GM13977 (cell line): ENCODE measurements around the gene SUGT1.

Experiments used
- DNase-seq: peaks from one replicate; pipeline ENCODE4 v3.0.0; 2012; ENCODE audit warnings: low spot score
- CTCF ChIP-seq: IDR thresholded peaks from 2 replicates; pipeline ENCODE4 v1.5.1; 2012; ENCODE audit warnings: mild to moderate bottlenecking, control low read depth; ENCODE audit not compliant: insufficient read depth; ENCODE audit errors: extremely low read depth, missing control alignments
- in situ Hi-C: fragments of 300-500 bp; cut with MboI; formaldehyde crosslinking; loops from one replicate; pipeline ENCODE4 v1.12.0; 2022; ENCODE audit warnings: low sequenced_read_pairs, low pct_unique_long_range_greater_than_20kb, mixed read lengths, inconsistent platforms; ENCODE audit not compliant: unreplicated experiment

Gene SUGT1

GRCh38 chr13:52744842-52745375 is 92.3 kb downstream of the SUGT1 start:
- in situ Hi-C loops = no loop called here
- TF ChIP-seq CTCF = no peak
- DNase-seq = no peak

- DNase-seq = no peak
- no peak for TF ChIP-seq CTCF
These were observed 93.5 kb downstream of the SUGT1 start for GRCh38 chr13:52746141-52746540.

GRCh38 chr13:52749419-52749818 is 96.8 kb downstream of the SUGT1 start:
- no peak for DNase-seq
- TF ChIP-seq CTCF = no peak
- in situ Hi-C loops = no loop called here

More at GRCh38 chr13:52746141-52746540, 93.5 kb downstream of the SUGT1 start:
- in situ Hi-C loops = no loop called here
